ENCODE data around the gene MYL10.

- no peak for TF ChIP-seq ZNF274 (IDR thresholded peaks at IDR 0.05; ENCODE audit: low read depth, low read length)
- no peak for TF ChIP-seq YY1 (IDR thresholded peaks at IDR 0.05; ENCODE audit: insufficient read depth, insufficient read length)
Observed at GRCh38 chr7:101622609-101623173, 6.4 kb downstream of the MYL10 start.

Measured in NT2/D1 (cell line).